Smooth muscle cell of the umbilical artery (primary cell): Measurements from ENCODE around the gene MRGPRX1. TPM values are rescaled to one million over a fixed set of nuclear protein-coding genes. Genes with fewer than 3 reads are reported as not detected.

Experiments
- total RNA-seq: library from RNA; depleted of rRNA; stranded (reverse); fragments of >200 nt; gene quantifications from 2 replicates; pipeline ENCODE4 v1.2.3, GENCODE V29; 2014

Gene MRGPRX1
- not detected in 2 replicates for total RNA-seq

DNA sequence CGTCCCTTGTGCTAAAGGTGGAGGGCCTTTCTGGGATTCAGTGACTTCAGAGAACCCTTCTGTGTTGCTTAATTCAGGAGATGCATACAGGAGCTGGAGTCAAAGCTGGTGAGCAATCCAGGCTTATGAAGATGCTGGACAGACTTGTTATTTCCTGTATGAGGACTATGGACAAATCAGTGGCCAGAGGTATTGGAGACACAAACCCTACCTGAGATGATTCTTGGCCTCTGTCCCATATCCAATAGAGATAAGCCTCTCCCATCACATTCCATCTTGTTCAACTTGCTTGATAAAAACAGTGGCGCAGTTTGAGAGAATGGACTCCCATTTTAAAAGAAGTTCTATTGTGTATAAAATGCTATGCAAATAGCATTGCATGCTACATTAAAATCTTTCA, at the start of gene MRGPRX1:
TSS of gene MRGPRX1 (minus strand) at position 101 of the 400 bp plus-strand sequence. CDS start 4,630 bp downstream, outside the sequence.

Other genes with a start within 250 kb of the MRGPRX1 start
- gene TMEM86A, start 240.6 kb downstream of the MRGPRX1 start, total RNA-seq: 1.3 and 1.8 TPM in 2 replicates
- gene IGSF22, start 213.2 kb downstream of the MRGPRX1 start, total RNA-seq: under 0.01 TPM in 1 of 2 replicates, not detected in the other
- not detected in 2 replicates for gene PTPN5, start 147.6 kb downstream of the MRGPRX1 start, total RNA-seq
- not detected in 2 replicates for gene MRGPRX2, start 121.3 kb upstream of the MRGPRX1 start, total RNA-seq
- gene ZDHHC13, start 177.8 kb upstream of the MRGPRX1 start, total RNA-seq: 13.4 and 15.1 TPM in 2 replicates